Measurements from ENCODE around the gene MSL1.

GRCh38 chr17:40106760-40107521, 14.8 kb upstream of the MSL1 start:
- TF ChIP-seq, protein P1, sequence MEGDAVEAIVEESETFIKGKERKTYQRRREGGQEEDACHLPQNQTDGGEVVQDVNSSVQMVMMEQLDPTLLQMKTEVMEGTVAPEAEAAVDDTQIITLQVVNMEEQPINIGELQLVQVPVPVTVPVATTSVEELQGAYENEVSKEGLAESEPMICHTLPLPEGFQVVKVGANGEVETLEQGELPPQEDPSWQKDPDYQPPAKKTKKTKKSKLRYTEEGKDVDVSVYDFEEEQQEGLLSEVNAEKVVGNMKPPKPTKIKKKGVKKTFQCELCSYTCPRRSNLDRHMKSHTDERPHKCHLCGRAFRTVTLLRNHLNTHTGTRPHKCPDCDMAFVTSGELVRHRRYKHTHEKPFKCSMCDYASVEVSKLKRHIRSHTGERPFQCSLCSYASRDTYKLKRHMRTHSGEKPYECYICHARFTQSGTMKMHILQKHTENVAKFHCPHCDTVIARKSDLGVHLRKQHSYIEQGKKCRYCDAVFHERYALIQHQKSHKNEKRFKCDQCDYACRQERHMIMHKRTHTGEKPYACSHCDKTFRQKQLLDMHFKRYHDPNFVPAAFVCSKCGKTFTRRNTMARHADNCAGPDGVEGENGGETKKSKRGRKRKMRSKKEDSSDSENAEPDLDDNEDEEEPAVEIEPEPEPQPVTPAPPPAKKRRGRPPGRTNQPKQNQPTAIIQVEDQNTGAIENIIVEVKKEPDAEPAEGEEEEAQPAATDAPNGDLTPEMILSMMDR (IDR thresholded peaks at IDR 0.05; ENCODE audit: poor library complexity, severe bottlenecking), result no peak
- TF ChIP-seq TAF1 (IDR thresholded peaks at IDR 0.05; ENCODE audit: low read depth), result no peak
- no peak for TF ChIP-seq RAD21 (conservative IDR thresholded peaks at IDR 0.05)
- TF ChIP-seq EZH2 (IDR thresholded peaks at IDR 0.05; ENCODE audit: borderline replicate concordance, insufficient read depth, low read length, poor library complexity, severe bottlenecking), result no peak
- TF ChIP-seq, protein P2, sequence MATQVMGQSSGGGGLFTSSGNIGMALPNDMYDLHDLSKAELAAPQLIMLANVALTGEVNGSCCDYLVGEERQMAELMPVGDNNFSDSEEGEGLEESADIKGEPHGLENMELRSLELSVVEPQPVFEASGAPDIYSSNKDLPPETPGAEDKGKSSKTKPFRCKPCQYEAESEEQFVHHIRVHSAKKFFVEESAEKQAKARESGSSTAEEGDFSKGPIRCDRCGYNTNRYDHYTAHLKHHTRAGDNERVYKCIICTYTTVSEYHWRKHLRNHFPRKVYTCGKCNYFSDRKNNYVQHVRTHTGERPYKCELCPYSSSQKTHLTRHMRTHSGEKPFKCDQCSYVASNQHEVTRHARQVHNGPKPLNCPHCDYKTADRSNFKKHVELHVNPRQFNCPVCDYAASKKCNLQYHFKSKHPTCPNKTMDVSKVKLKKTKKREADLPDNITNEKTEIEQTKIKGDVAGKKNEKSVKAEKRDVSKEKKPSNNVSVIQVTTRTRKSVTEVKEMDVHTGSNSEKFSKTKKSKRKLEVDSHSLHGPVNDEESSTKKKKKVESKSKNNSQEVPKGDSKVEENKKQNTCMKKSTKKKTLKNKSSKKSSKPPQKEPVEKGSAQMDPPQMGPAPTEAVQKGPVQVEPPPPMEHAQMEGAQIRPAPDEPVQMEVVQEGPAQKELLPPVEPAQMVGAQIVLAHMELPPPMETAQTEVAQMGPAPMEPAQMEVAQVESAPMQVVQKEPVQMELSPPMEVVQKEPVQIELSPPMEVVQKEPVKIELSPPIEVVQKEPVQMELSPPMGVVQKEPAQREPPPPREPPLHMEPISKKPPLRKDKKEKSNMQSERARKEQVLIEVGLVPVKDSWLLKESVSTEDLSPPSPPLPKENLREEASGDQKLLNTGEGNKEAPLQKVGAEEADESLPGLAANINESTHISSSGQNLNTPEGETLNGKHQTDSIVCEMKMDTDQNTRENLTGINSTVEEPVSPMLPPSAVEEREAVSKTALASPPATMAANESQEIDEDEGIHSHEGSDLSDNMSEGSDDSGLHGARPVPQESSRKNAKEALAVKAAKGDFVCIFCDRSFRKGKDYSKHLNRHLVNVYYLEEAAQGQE (IDR thresholded peaks at IDR 0.05; ENCODE audit: borderline replicate concordance), result no peak
- no peak for TF ChIP-seq SMC3 (conservative IDR thresholded peaks at IDR 0.05; ENCODE audit: poor library complexity)
- no peak for TF ChIP-seq EP300 (conservative IDR thresholded peaks at IDR 0.05; ENCODE audit: poor library complexity, severe bottlenecking)
- TF ChIP-seq POLR2AphosphoS5 (IDR thresholded peaks at IDR 0.05), result no peak
